Measurements from ENCODE around the gene TTLL5. TPM values are rescaled to one million over a fixed set of nuclear protein-coding genes. Genes with fewer than 3 reads are reported as not detected.

Gene TTLL5
- total and polyA plus RNA-seq, 9 of the 15 experiments (the other 6 are each of a cell fraction or from before 2014, with no cell fraction given): 4.1 to 18.9 (median 12.6) TPM

- TF ChIP-seq ZNF140 (CRISPR knock-in tag; IDR thresholded peaks at IDR 0.05): no peak
- TF ChIP-seq ZNF77 (CRISPR knock-in tag; IDR thresholded peaks at IDR 0.05): no peak
- TF ChIP-seq ZNF398 (CRISPR knock-in tag; IDR thresholded peaks at IDR 0.05): no peak
- TF ChIP-seq IRF9 (tag; IDR thresholded peaks at IDR 0.05): no peak
Measured at GRCh38 chr14:75784314-75784686, 123.3 kb downstream of the TTLL5 start (continued).

GRCh38 chr14:75793806-75794205 lies 132.8 kb downstream of the TTLL5 start:
- Histone ChIP-seq H3K79me2 (ENCODE audit: control insufficient read depth, insufficient read depth, low read length) (no peaks in the 10 kb centered on the region), H3K4me1 (replicated peaks in 1 of 2; ENCODE audit: control insufficient read depth in 2 of 2, insufficient read depth in 2 of 2, low read length in 2 of 2) (no peaks in the 10 kb centered on the region), H3K4me2 (ENCODE audit: insufficient read depth, low read length) (no peak overlapping the region), H3K27me3 (ENCODE audit: control insufficient read depth in 2 of 2, insufficient read depth in 2 of 2, low read length in 2 of 2) (no peaks in the 10 kb centered on the region), H3K9me1 (ENCODE audit: control insufficient read depth, insufficient read depth, low read length) (no peaks in the 10 kb centered on the region), H3K4me3 (no peak overlapping the region), H4K20me1 (replicated peaks; ENCODE audit: control insufficient read depth, insufficient read depth, low read length) (no peaks in the 10 kb centered on the region), H3K9ac (ENCODE audit: insufficient read depth in 1 of 2, low read depth in 2 of 2, low read length in 2 of 2) (no peak overlapping the region), H3K9me3 (replicated peaks; ENCODE audit: control insufficient read depth, insufficient read depth, low read depth, low read length) (no peaks in the 10 kb centered on the region), H3K36me3 (ENCODE audit: control insufficient read depth, insufficient read depth, low read length) (no peaks in the 10 kb centered on the region), H2AFZ (ENCODE audit: low read depth, low read length) (no peak overlapping the region), H3K27ac (ENCODE audit: extremely low read depth, low read depth, low read length) (no peak overlapping the region)
- FAIRE-seq (no peak), ATAC-seq (no peak), DNase-seq (ENCODE audit: extremely low read depth in 1 of 4, low spot score in 3 of 4) (no peak)
- no TSS peak for BruUV-seq (replicated peaks)
- intact Hi-C loops (cut with micrococcal nuclease): loop anchor here (1.0 to 2.0 kb wide), 3 partner anchors 83 to 188 kb away; no protein-coding TSS in a partner anchor
- ChIA-PET CTCF (ENCODE audit: low intra/inter-chr PET ratio) (interaction anchor here (0.6 to 1.0 kb wide), 2 partner anchors 187 to 188 kb away, joined by 3 to 4 read pairs; partner anchors contain the start of gene TGFB3), POLR2A (no interaction called here)
- 44% methylated on average over 2 of the region's 2 CpGs for WGBS (ENCODE audit: insufficient coverage, low coverage, missing lambda C conversion rate)
- in situ Hi-C loops (cut with MboI): no loop called here
- TF ChIP-seq FOXK2 (conservative IDR thresholded peaks at IDR 0.05 in 1 of 2, IDR thresholded peaks at IDR 0.05 in 1 of 2; ENCODE audit: low read depth in 2 of 2) (no peak), ZNF766 (CRISPR knock-in tag; conservative IDR thresholded peaks at IDR 0.05) (no peak), ZNF696 (CRISPR knock-in tag; conservative IDR thresholded peaks at IDR 0.05) (no peak), CBFA2T2 (conservative IDR thresholded peaks at IDR 0.05) (no peak), MLX (CRISPR knock-in tag; conservative IDR thresholded peaks at IDR 0.05) (no peak), ATF6 (CRISPR knock-in tag; IDR thresholded peaks at IDR 0.05) (no peak), ZZZ3 (IDR thresholded peaks at IDR 0.05) (no peak), MCM3 (IDR thresholded peaks at IDR 0.05) (no peak), ZNF668 (CRISPR knock-in tag; IDR thresholded peaks at IDR 0.05) (no peak), ID3 (CRISPR knock-in tag; IDR thresholded peaks at IDR 0.05) (no peak), ID3 (tag; IDR thresholded peaks at IDR 0.05) (no peak), NCOA1 (IDR thresholded peaks at IDR 0.05; ENCODE audit: low read depth) (no peak), FOXJ3 (CRISPR knock-in tag; IDR thresholded peaks at IDR 0.05) (no peak), TRIM28 (IDR thresholded peaks at IDR 0.05) (no peak)
